NCI-H1105 (cell line): ENCODE measurements around the gene TATDN3.
A peak's percentile ranks its signal among the peaks of the same experiment; 100 is the strongest.
"Not testable (repeated sequence)": the region's sequence is repeated elsewhere in the genome, so short reads cannot be mapped to it uniquely, and the experiment has no call there.

Experiments used
- DNase-seq: peaks from one replicate; lab custom pipeline; 2025; lab: John Stamatoyannopoulos, UW

Gene TATDN3

GRCh38 chr1:212827831-212828278, 36.2 kb downstream of the TATDN3 start:
- no peak for DNase-seq

GRCh38 chr1:212828395-212828794, 36.7 kb downstream of the TATDN3 start:
- no peak for DNase-seq

- not testable (repeated sequence) for DNase-seq
These were observed 41.8 kb downstream of the TATDN3 start for GRCh38 chr1:212833211-212834207.

GRCh38 chr1:212838145-212838544, 46.5 kb downstream of the TATDN3 start:
- no peak for DNase-seq

- DNase-seq: not testable (repeated sequence)
These were observed 52.8 kb downstream of the TATDN3 start for GRCh38 chr1:212844521-212844920.

- DNase-seq: no peak
These were observed 55.9 kb downstream of the TATDN3 start, which contains the start of gene SPATA45 for GRCh38 chr1:212847549-212847948. Gene SPATA45, minus strand, starts transcription at chr1:212847649. Its CDS starts 11,500 bp downstream, at chr1:212836149.

- DNase-seq: no peak
These were observed 60.5 kb downstream of the TATDN3 start for GRCh38 chr1:212852105-212852688.

- no peak for DNase-seq
These were observed 62.0 kb downstream of the TATDN3 start for GRCh38 chr1:212853658-212854057.

- DNase-seq: no peak
These were observed 65.1 kb downstream of the TATDN3 start for GRCh38 chr1:212856755-212857154.

GRCh38 chr1:212857992-212858460, 66.3 kb downstream of the TATDN3 start, which contains the start of gene FLVCR1:
Gene FLVCR1, plus strand, starts transcription at chr1:212858275. Its CDS starts 178 bp downstream, at chr1:212858453.
- DNase-seq: peak; percentile 90

- DNase-seq: no peak
These were observed 67.0 kb downstream of the TATDN3 start for GRCh38 chr1:212858461-212859265.

GRCh38 chr1:212860713-212861581, 69.3 kb downstream of the TATDN3 start:
- DNase-seq: no peak

GRCh38 chr1:212862111-212862690, 70.5 kb downstream of the TATDN3 start:
- DNase-seq: no peak

GRCh38 chr1:212863345-212863744, 71.7 kb downstream of the TATDN3 start:
- not testable (repeated sequence) for DNase-seq

GRCh38 chr1:212864201-212864600, 72.5 kb downstream of the TATDN3 start:
- DNase-seq: no peak
